K562 (cell line): Measurements from ENCODE around the gene ANXA4. TPM values are rescaled to one million over a fixed set of nuclear protein-coding genes. Genes with fewer than 3 reads are reported as not detected.

Source experiments
- BCLAF1 ChIP-seq, 2 experiments: fragments of 450-650 bp in 1 of 2; IDR thresholded peaks; 2 replicates each; pipeline ENCODE4 v1.6.1; 2011 to 2017; ENCODE audit warnings: low read depth in 2 of 2, antibody characterized with exemption in 1 of 2, borderline replicate concordance in 1 of 2, low read length in 1 of 2, mild to moderate bottlenecking in 1 of 2, mixed read lengths in 1 of 2; ENCODE audit not compliant: control insufficient read depth in 1 of 2
- BRD9 ChIP-seq: fragments of 450-650 bp; IDR thresholded peaks from 2 replicates; pipeline ENCODE4 v1.6.1; 2018; ENCODE audit warnings: low read depth; ENCODE audit not compliant: partially characterized antibody
- CCAR2 ChIP-seq: fragments of 200-400 bp; formaldehyde crosslinking; IDR thresholded peaks from 2 replicates; pipeline ENCODE4 v1.6.1; 2017; ENCODE audit warnings: mild to moderate bottlenecking, low read depth, low read length
- EHMT2 ChIP-seq: fragments of 450-650 bp; IDR thresholded peaks from 2 replicates; pipeline ENCODE4 v1.6.1; 2018; ENCODE audit warnings: antibody characterized with exemption
- EP300 ChIP-seq: IDR thresholded peaks from 2 replicates; pipeline ENCODE4 v1.6.1; 2012; ENCODE audit warnings: low read length, improper control_type of control experiment
- ESRRA ChIP-seq: fragments of 450-650 bp; IDR thresholded peaks from 2 replicates; pipeline ENCODE4 v1.6.1; 2014; ENCODE audit warnings: low read depth, mild to moderate bottlenecking, moderate library complexity, borderline replicate concordance
- FOS ChIP-seq: IDR thresholded peaks from 3 replicates; pipeline ENCODE4 v1.6.1; 2011; ENCODE audit not compliant: insufficient read length; ENCODE audit errors: extremely low read depth
- RAD51 ChIP-seq: fragments of 450-650 bp; IDR thresholded peaks from 2 replicates; pipeline ENCODE4 v1.7.1; 2016; ENCODE audit warnings: low read depth, mild to moderate bottlenecking, borderline replicate concordance
- RBFOX2 ChIP-seq: fragments of 200-400 bp; formaldehyde crosslinking; IDR thresholded peaks from 2 replicates; pipeline ENCODE4 v1.6.1; 2017; ENCODE audit warnings: low read depth, mild to moderate bottlenecking, low read length, moderate library complexity
- SAP30 ChIP-seq: fragments of 200-600 bp; sonication (generic); IDR thresholded peaks from 2 replicates; pipeline ENCODE4 v1.6.1; 2012; ENCODE audit warnings: borderline replicate concordance, low read depth, mild to moderate bottlenecking, moderate library complexity, low read length, control low read depth, inconsistent platforms; ENCODE audit not compliant: insufficient read depth, poor library complexity, severe bottlenecking
- SMARCE1 ChIP-seq: fragments of 450-650 bp; IDR thresholded peaks from 2 replicates; pipeline ENCODE4 v1.7.1; 2016; ENCODE audit warnings: mild to moderate bottlenecking
- ZBTB40 ChIP-seq, 2 experiments: fragments of 450-650 bp in 1 of 2; sonication (generic) in 1 of 2; formaldehyde crosslinking in 1 of 2; IDR thresholded peaks; 2 replicates each; pipeline versions ENCODE4 v1.7.1 to v1.9.0; 2016 to 2022; ENCODE audit warnings: inconsistent platforms in 1 of 2, mild to moderate bottlenecking in 1 of 2, missing genetic modification reagents in 1 of 2
- ZFP30 ChIP-seq: fragments of 250-450 bp; sonication (Bioruptor Pico); IDR thresholded peaks from 2 replicates; pipeline ENCODE4 v1.8.0; 2022; ENCODE audit warnings: moderate library complexity, mild to moderate bottlenecking, inconsistent platforms, borderline replicate concordance
- ZNF24 ChIP-seq: fragments of 450-650 bp; IDR thresholded peaks from 2 replicates; pipeline ENCODE4 v1.6.1; 2016
- ZNF408 ChIP-seq: fragments of 250-450 bp; sonication (Bioruptor Pico); IDR thresholded peaks from 2 replicates; pipeline ENCODE4 v1.4.0; 2020; ENCODE audit warnings: low read depth, mild to moderate bottlenecking, moderate library complexity
- polyA plus RNA-seq, 8 experiments: library from polyadenylated mRNA; depleted of rRNA in 4 of 8; stranded (reverse) in 5 of 8; unstranded in 3 of 8; fragments of >200 nt; fragmentation: Nextera tagmentation in 2 of 8; fragmentation: Illumina TruSeq in 1 of 8; extraction: Ambion mirVana in 2 of 8; extraction: Trizol in 1 of 8; gene quantifications; 2 replicates each; pipeline versions ENCODE4 v1.2.1 to v1.2.3, GENCODE V29; 2011 to 2014; ENCODE audit warnings: inconsistent platforms in 1 of 8, missing spikeins in 1 of 8
- total RNA-seq, 7 experiments: library from RNA; depleted of rRNA in 6 of 7; stranded (reverse); fragments of >200 nt in 6 of 7; fragmentation: Illumina TruSeq in 2 of 7; extraction: Trizol in 2 of 7; gene quantifications; 2 replicates each; pipeline versions ENCODE4 v1.2.1 to v1.2.3, GENCODE V29; 2011 to 2021; ENCODE audit warnings: low replicate concordance in 1 of 7

Gene ANXA4
- total and polyA plus RNA-seq, 9 of the 15 experiments (the other 6 are each of a cell fraction or from before 2014, with no cell fraction given), result 3.4 to 13.6 (median 11.6) TPM

- TF ChIP-seq BCLAF1 (IDR thresholded peaks at IDR 0.05; ENCODE audit: borderline replicate concordance in 1 of 2, control insufficient read depth in 1 of 2, low read depth in 2 of 2, low read length in 1 of 2) (no peak), CCAR2 (no peak), ESRRA (0 out of 2 replicates have a peak, but pooled peaks have one; percentile 24), BRD9 (peak; percentile 46), ZBTB40 (IDR thresholded peaks at IDR 0.05) (no peak), ZBTB40 (CRISPR knock-in tag; IDR thresholded peaks at IDR 0.05) (no peak), RAD51 (no peak), ZNF24 (no peak; the same call in 1 of the 2 replicates), FOS (no peak), EHMT2 (no peak), EP300 (peak; percentile 60), ZFP30 (CRISPR knock-in tag) (no peak), RBFOX2 (no peak), ZNF408 (no peak), SAP30 (no peak), SMARCE1 (peak; percentile 91)
Measured at GRCh38 chr2:69724540-69725159, 17.3 kb upstream of the ANXA4 start (continued).
